ENCODE data around the gene CORIN. TPM values are rescaled to one million over a fixed set of nuclear protein-coding genes. Genes with fewer than 3 reads are reported as not detected.

CORIN gene
- total RNA-seq, 4 donors from 2014 or later: 1.2 to 6.1 (median 2.5) TPM

- Histone ChIP-seq H3K4me3 (no peak overlapping the region), H3K9me3 (no peaks in the 10 kb centered on the region), H3K27ac (no peak overlapping the region), H3K27me3 (no peaks in the 10 kb centered on the region), H3K36me3 (no peaks in the 10 kb centered on the region), H3K4me1 (no peaks in the 10 kb centered on the region)
- DNase-seq (ENCODE audit: low spot score in 2 of 2): no peak
- WGBS: 92% methylated on average over 1 of the region's 1 CpG
- TF ChIP-seq CTCF (IDR thresholded peaks at IDR 0.05) (no peak), POLR2AphosphoS5 (IDR thresholded peaks at IDR 0.05) (no peak)
Measured at GRCh38 chr4:47661741-47662140, 176.1 kb downstream of the CORIN start.

GRCh38 chr4:47659342-47659741, 178.5 kb downstream of the CORIN start:
- Histone ChIP-seq H3K36me3 (no peaks in the 10 kb centered on the region), H3K9me3 (no peaks in the 10 kb centered on the region), H3K4me1 (no peaks in the 10 kb centered on the region), H3K4me3 (no peak overlapping the region), H3K27me3 (no peaks in the 10 kb centered on the region), H3K27ac (no peak overlapping the region)
- TF ChIP-seq POLR2AphosphoS5 (IDR thresholded peaks at IDR 0.05) (no peak), POLR2A (IDR thresholded peaks at IDR 0.05) (no peak), CTCF (IDR thresholded peaks at IDR 0.05) (no peak), EP300 (IDR thresholded peaks at IDR 0.05) (no peak)
- WGBS: 94% methylated on average over 1 of the region's 1 CpG
- DNase-seq (ENCODE audit: low spot score in 2 of 2): no peak

- H3K36me3 ChIP-seq: no peaks in the 10 kb centered on the region
- no peaks in the 10 kb centered on the region for H3K27me3 ChIP-seq
- no peak for TF ChIP-seq POLR2AphosphoS5 (IDR thresholded peaks at IDR 0.05)
- no peak for TF ChIP-seq CTCF (IDR thresholded peaks at IDR 0.05)
- no peak for TF ChIP-seq EP300 (IDR thresholded peaks at IDR 0.05)
- TF ChIP-seq POLR2A (IDR thresholded peaks at IDR 0.05): no peak
- no peak for DNase-seq (ENCODE audit: low spot score in 2 of 2)
- no peaks in the 10 kb centered on the region for H3K9me3 ChIP-seq
- H3K4me3 ChIP-seq: no peak overlapping the region
- no peaks in the 10 kb centered on the region for H3K4me1 ChIP-seq
- H3K27ac ChIP-seq: no peak overlapping the region
- 92% methylated on average over 3 of the region's 3 CpGs for WGBS
Measured at GRCh38 chr4:47654972-47655693, 182.7 kb downstream of the CORIN start.

GRCh38 chr4:47652092-47652491, 185.8 kb downstream of the CORIN start:
- Histone ChIP-seq H3K4me3 (no peak overlapping the region), H3K36me3 (no peaks in the 10 kb centered on the region), H3K4me1 (no peaks in the 10 kb centered on the region), H3K9me3 (no peaks in the 10 kb centered on the region), H3K27ac (no peak overlapping the region), H3K27me3 (no peaks in the 10 kb centered on the region)
- TF ChIP-seq POLR2A (IDR thresholded peaks at IDR 0.05): no peak
- no peak for TF ChIP-seq POLR2AphosphoS5 (IDR thresholded peaks at IDR 0.05)
- no peak for TF ChIP-seq CTCF (IDR thresholded peaks at IDR 0.05)
- no peak for TF ChIP-seq EP300 (IDR thresholded peaks at IDR 0.05)
- DNase-seq (ENCODE audit: low spot score in 2 of 2): no peak
- 72% methylated on average over 2 of the region's 2 CpGs for WGBS

GRCh38 chr4:47651231-47651630, 186.6 kb downstream of the CORIN start:
- H3K27me3 ChIP-seq: no peaks in the 10 kb centered on the region
- no peak overlapping the region for H3K27ac ChIP-seq
- DNase-seq (ENCODE audit: low spot score in 2 of 2): no peak
- no peak overlapping the region for H3K4me3 ChIP-seq
- WGBS: 33% methylated on average over 3 of the region's 3 CpGs
- H3K36me3 ChIP-seq: no peaks in the 10 kb centered on the region
- H3K4me1 ChIP-seq: no peaks in the 10 kb centered on the region
- H3K9me3 ChIP-seq: no peaks in the 10 kb centered on the region
- TF ChIP-seq POLR2A (IDR thresholded peaks at IDR 0.05): no peak
- no peak for TF ChIP-seq EP300 (IDR thresholded peaks at IDR 0.05)
- no peak for TF ChIP-seq POLR2AphosphoS5 (IDR thresholded peaks at IDR 0.05)
- TF ChIP-seq CTCF (IDR thresholded peaks at IDR 0.05): no peak

All from suprapubic skin (tissue), 4 donors.